GM19324 (cell line): Measurements from ENCODE around the gene KRTAP4-6.
"Not testable (repeated sequence)": the region's sequence is repeated elsewhere in the genome, so short reads cannot be mapped to it uniquely, and the experiment has no call there.

Experiments
- ATAC-seq: cut with Tn5 transposase; IDR thresholded peaks from one replicate; pipeline ENCODE4 v1.9.1; 2021; ENCODE audit warnings: mild to moderate bottlenecking, moderate library complexity; ENCODE audit not compliant: unreplicated experiment, low FRiP score

KRTAP4-6 gene

GRCh38 chr17:41111151-41111885 is 29.0 kb downstream of the KRTAP4-6 start:
- ATAC-seq, result no peak

- not testable (repeated sequence) for ATAC-seq
Measured at GRCh38 chr17:41108728-41109386, 31.5 kb downstream of the KRTAP4-6 start.

- no peak for ATAC-seq
Measured at GRCh38 chr17:41107941-41108450, 32.3 kb downstream of the KRTAP4-6 start.

GRCh38 chr17:41105347-41105746 is 35.0 kb downstream of the KRTAP4-6 start, which contains the start of gene KRTAP4-9:
Gene KRTAP4-9, plus strand, starts transcription at chr17:41105389. Its CDS starts 0 bp downstream, at chr17:41105389.
- ATAC-seq, result not testable (repeated sequence)

GRCh38 chr17:41104386-41105038 is 35.8 kb downstream of the KRTAP4-6 start:
- not testable (repeated sequence) for ATAC-seq

GRCh38 chr17:41103896-41104295 is 36.4 kb downstream of the KRTAP4-6 start:
- no peak for ATAC-seq

GRCh38 chr17:41101586-41102259 is 38.6 kb downstream of the KRTAP4-6 start, which contains the start of gene KRTAP4-16:
Gene KRTAP4-16, minus strand, starts transcription at chr17:41102209. Its CDS starts 0 bp downstream, at chr17:41102209.
- no peak for ATAC-seq

GRCh38 chr17:41099682-41100480 is 40.5 kb downstream of the KRTAP4-6 start:
- not testable (repeated sequence) for ATAC-seq

GRCh38 chr17:41098481-41098880 is 41.9 kb downstream of the KRTAP4-6 start:
- ATAC-seq, result no peak

- no peak for ATAC-seq
Measured at GRCh38 chr17:41098042-41098441, 42.3 kb downstream of the KRTAP4-6 start, which contains the start of gene KRTAP4-8. Gene KRTAP4-8, minus strand, starts transcription at chr17:41098142. Its CDS starts 58 bp downstream, at chr17:41098084.

GRCh38 chr17:41096055-41096454 is 44.3 kb downstream of the KRTAP4-6 start:
- no peak for ATAC-seq
